Adrenal gland (tissue), 5 donors: ENCODE measurements around the gene TTN.

Experiments
- CTCF ChIP-seq, 6 experiments: fragments of 450-650 bp in 4 of 6; fragments of 200-600 bp in 2 of 6; sonication (generic) in 1 of 6; IDR thresholded peaks; 1 replicate in 5 of 6; 2 replicates in 1 of 6; pipeline versions ENCODE4 v1.5.1 to v1.8.0; 2016 to 2021; ENCODE audit warnings: antibody characterized with exemption in 6 of 6, mild to moderate bottlenecking in 2 of 6, moderate library complexity in 1 of 6
- POLR2A ChIP-seq, 2 donors: fragments of 450-650 bp; IDR thresholded peaks; one replicate each; pipeline ENCODE4 v1.6.1; 2017; ENCODE audit warnings: antibody characterized with exemption in 2 of 2, mild to moderate bottlenecking in 2 of 2, moderate library complexity in 1 of 2
- donor health status: DM: no; HTN: no; CAD: no.

- TF ChIP-seq CTCF (IDR thresholded peaks at IDR 0.05) (no peak), POLR2A (IDR thresholded peaks at IDR 0.05) (no peak)
Measured at GRCh38 chr2:178502751-178503150, 304.5 kb downstream of the TTN start.
